Activated T-helper 1 cell treated with anti-CD3 and anti-CD28 coated beads, Interleukin-2, amount 50 U/mL, for 16 hours (primary cell): ENCODE measurements around the gene LRTM2.
"Not testable (repeated sequence)": the region's sequence is repeated elsewhere in the genome, so short reads cannot be mapped to it uniquely, and the experiment has no call there.

Experiments
- DNase-seq, 2 donors: peaks; one replicate each; pipeline ENCODE4 v3.0.0-alpha.2; 2020; ENCODE audit warnings: low read depth in 1 of 2, low spot score in 1 of 2

The LRTM2 gene

DNA sequence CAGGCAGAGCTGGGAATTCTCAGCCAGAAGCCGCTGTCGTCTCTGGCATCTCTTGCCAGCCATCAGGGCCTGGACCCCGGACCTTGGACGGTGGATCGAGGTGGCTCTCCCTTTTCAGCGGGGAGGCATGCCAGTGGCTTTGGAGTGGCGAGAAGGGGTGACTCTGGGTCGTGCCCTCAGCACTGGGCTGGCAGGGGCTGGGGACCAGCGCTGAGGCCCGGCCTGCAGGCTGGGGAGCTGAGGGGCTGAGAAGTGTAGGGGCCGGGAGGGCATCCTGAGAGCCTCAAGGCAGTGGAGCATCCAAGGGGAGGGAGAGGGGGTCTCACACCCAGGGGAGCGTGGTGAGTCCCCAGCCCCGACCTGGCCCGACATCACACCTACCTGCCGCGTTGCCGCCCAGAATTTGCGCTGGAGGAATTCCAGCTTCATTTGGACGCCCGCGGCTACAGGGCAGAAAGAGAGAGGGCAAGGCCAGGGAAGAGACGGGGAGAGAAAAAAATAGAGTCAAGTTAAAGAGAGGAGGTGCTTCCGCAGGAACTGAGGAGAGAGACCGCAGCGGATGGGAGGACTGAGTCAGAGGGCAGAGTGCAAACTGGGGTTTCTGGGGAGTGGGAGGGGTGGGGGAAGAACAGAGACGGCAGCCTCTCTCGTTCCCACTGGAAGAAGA is 9.0 kb upstream of the LRTM2 start:
- peak in 1 of 2 donors; percentile 27 for DNase-seq

DNA sequence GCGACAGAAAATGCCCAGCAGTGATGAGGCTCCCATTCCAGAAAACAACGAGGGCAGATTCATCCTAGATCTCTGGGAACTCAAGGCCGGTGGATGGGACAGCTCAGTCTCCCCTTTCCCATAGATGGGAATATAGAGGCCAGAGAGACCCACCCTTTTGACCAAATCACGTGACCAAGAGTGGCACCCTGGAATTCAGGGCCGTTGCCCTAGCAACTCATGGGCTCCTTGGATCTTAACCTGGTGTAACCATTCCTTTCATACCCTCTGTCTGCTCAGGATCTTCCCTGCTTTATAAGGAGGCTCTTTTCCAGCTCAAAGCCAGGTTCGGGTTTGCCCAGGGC is 8.4 kb upstream of the LRTM2 start:
- DNase-seq, result no peak

DNA sequence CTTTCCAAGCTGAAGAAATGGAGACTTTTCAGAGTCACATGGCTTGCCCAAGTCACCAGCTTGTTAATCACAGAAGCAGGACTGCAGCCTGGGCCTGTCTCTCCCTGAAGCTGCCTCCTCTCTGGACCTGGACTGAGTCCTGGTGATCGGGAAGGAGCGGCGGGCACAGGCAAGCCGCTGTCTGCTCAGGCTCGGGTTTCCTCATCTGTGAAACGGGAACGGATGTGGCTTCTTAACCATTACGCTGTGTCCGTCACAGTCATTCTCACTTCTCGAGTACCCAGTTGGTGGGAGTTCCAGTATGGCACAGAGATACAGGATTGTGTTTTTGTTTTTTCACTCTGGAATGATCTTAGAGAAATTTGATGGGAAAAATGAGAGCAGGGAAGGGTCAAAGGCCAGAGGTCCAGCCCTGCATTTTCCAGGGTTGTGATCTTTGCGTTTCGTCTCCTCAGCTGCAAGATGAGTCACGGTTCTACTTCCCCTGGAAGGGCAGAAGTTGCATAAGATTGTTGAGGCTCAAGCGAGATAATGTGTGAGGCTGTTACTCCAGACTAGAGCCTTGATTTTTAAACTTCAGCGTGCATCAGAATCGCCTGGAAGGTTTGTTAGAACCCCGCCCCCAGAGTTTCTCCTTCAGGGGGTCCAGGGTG is 7.6 kb upstream of the LRTM2 start:
- no peak for DNase-seq

DNA sequence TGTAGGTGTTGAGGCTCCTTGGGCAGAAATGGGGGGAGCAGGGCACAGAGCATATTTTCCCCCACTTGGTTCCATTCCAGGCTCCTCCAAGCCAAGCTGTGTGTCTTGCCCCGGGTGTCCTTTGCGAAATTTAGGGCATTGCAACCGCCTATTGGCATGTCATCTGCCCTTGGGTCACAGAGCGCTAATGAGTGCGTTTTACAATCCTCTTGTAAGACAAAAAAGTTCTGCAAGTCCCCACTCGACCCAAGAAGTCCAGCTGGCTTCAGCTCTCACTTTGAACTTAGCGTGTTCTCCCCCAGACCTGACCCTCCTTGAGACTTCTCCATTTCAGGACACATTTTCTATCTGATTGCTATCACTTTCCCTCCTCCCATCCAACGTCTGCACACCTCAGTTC is 6.1 kb upstream of the LRTM2 start:
- DNase-seq, result no peak

DNA sequence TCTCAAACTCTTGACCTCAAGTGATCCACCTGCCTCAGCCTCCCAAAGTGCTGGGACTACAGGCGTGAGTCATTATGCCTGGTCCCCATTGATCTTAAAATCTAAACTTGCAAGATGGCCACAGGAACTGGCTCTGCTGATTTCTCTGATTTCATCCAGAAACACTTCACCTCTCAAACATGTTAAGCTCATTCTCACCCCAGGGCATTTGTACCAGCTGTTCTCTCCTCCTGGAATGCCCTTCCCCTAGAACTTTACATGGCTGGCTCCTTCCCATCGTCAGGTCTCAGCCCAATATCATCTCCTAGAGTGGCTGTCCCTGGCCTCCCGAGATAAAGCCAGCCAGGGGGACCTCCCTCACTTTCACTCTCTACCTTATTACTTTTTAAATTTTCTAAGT is 5.3 kb upstream of the LRTM2 start:
- DNase-seq, result no peak

DNA sequence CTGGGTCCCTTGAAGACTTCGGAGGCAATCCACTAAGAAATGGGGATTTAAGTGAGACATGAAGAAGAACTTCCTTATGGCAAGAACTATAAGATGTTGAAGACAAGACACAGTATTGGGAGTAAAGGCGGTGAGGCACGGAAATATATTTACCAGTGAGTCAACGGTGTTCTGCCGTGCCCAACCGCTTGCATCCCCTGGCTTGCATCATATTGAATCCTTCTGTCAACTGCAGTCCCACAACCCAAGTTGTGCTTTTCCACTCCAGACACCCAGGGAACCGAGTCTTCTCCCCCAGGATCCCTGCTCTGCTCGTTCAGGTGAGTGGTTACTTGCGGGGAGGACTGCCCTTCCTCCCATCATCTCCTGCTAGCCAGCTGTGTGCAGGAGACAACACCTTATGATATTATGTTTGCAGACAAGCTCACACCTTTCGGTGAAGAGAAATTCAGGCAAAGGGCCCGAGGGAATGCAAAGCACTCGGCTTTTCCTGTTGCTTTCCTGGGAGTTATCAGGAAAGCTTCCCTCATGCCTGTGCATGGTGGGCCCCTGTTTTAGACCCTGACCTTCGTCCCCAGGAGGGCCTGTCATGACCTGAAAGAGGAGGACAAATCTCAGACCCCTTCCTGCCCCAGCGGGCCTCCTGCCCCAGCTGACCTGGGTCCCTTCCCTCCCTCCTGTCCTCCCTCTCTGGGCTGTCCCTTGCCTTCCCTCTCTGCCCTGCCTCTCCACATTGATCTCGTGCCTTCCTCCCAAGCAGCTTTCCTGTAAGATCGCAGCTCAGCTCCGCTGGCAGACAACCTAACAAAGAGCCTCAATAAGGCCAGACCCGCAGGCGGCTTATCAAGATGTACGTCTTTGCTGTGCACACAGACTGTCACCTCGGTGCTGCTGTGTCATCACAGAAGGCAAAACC is 4.3 kb upstream of the LRTM2 start:
- no peak for DNase-seq

DNA sequence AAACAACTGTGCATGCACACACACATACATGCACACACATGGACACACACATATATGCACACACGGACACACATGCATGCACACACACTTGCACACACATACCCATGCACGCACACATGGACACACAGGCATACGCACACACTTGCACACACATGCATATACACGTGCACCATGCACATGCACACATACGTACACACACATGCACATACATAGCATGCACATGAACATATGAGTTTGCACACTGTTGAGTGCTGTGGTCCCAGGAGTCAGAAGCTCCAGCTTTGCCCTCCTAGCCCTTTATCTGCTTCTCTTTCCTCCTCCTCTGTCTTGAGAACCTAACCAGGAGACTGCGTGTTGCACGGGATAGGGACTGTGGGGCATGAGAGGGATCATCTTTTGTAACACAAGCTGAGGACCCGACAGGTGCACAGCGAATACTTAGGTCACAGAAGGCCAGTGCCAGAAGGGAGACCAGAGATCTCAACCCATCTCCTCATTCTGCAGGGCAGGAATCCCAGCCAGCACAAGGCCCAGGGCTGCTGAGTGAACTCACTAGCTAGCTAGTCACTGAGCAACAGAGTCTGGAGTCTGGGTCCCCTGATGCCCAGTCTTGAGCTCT is 3.5 kb upstream of the LRTM2 start:
- no peak for DNase-seq

DNA sequence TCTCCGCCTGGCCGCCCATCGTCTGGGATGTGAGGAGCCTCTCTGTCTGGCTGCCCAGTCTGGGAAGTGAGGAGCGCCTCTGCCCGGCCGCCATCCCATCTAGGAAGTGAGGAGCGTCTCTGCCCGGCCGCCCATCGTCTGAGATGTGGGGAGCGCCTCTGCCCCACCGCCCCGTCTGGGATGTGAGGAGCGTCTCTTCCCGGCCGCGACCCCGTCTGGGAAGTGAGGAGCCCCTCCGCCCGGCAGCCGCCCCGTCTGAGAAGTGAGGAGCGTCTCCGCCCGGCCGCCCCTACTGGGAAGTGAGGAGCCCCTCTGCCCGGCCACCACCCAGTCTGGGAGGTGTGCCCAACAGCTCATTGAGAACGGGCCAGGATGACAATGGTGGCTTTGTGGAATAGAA is 2.4 kb upstream of the LRTM2 start:
- DNase-seq, result not testable (repeated sequence)

DNA sequence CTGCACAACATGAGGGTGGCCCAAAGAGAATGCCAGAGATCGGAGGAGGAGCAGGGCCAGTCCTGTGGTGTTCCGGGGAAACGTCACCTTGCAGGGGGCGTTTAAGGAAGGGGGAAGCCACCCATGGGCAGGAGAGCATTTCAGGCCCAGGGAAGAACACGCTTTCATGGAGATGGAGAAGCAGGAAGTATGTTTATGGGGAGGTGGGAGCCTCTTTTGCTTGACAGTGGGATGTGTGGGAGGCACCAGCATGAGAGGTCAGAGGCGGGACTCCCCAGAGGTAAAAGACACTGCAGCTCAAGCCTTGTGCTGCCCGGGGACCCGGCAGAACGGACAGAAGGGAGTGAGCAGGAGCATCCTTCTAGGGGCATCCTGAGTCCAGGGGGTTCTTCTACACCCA is 1.3 kb upstream of the LRTM2 start:
- DNase-seq, result no peak

DNA sequence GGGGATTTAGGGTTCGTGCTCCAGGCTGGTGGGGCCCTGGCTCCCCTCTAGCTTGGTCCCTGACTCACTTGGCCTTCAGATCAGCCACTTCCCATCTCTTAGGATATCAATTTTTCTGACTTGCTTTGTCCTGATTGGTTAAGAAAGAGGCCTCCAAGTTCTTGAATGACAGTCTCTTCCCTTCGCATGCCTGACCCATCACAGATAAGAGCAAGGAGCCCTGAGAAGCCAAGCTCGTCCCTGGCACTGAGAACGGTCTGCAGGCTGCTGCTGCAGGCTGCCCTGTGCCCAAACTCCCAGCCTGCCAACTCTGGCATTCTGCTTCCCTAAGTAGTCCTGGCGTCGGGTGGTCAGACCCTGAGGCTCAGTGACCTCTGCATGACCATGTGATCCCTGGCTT is 794 bp upstream of the LRTM2 start:
- no peak for DNase-seq

DNA sequence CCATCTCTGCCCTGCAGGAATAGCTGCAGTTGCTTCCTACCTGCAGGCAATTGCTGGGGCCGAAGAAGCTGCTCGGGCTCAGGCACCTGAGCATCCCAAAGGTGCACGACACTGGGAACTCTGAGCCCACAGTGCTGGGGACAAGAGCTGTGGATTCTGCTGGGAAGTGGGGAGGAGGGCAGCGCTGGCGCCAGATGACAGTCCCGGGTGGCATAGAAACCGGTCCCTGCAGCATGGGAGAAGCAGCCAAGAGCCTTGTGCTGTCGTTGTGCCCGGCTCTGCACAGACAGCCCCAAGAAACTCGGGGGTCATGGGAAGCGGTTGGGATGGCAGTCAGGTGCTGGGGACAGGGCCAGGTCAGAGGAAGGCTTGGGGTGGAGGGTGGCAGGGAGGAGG is 529 bp downstream of the LRTM2 start:
- no peak for DNase-seq

DNA sequence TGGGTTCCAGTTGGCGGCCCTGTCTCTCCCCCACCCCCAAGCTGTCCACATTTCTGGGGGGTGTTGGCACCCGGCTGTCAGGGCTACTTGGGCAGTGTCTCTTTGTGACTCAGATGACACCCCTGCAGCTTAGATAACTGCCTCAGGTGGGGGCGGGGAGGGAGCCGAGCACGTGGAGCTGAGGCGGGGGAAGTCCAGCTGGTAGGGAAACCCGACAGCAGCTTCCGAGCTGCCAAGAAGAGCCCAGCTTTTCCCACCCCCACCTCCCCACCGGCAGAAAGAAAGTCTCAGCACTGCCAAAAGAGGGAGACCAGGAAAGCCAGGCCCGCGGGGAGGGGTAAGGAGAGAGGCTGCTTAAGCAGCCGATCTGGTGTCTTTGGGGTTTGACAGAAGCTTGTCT is 1.4 kb downstream of the LRTM2 start:
- DNase-seq, result no peak

DNA sequence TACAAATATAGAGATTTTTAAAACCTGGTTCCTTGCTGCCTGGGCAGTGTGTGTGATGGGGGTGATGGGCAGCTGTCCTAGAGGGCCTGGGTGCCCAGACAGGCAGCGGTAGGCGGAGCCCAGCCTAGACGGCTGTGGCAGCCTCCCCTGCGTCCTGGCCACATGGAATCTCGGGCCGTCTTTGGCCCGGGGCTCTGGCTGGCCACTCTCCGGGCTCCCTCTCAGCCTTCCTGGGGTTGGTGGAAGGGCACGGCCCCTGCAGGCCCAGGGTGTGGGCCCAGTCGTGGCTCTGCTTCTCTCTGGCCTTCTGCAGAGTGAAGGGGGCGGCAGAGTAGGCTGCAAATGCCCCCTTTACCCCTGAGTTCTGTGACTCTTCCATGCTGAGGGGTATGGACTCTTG is 2.3 kb downstream of the LRTM2 start:
- DNase-seq, result no peak

DNA sequence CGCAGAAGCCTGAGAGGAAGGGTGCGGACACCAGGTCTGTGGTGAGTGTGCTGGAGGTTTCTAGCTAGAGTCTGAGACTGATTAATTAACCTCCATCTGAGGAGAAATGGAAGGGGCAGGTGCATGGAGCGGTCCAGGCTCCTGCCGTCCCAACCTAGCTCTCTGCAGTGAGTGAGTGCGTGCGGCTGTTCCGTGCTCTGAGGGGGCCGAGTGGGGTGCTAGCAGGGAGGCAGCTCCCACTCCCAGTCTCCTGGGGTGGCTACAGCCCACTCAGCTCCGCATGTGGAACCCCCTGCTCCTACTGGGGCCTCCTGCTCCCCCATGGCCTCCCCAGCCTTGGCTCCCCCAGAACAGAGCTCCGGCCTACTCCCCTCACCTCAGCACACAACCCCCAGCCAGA is 2.9 kb downstream of the LRTM2 start:
- DNase-seq, result no peak

DNA sequence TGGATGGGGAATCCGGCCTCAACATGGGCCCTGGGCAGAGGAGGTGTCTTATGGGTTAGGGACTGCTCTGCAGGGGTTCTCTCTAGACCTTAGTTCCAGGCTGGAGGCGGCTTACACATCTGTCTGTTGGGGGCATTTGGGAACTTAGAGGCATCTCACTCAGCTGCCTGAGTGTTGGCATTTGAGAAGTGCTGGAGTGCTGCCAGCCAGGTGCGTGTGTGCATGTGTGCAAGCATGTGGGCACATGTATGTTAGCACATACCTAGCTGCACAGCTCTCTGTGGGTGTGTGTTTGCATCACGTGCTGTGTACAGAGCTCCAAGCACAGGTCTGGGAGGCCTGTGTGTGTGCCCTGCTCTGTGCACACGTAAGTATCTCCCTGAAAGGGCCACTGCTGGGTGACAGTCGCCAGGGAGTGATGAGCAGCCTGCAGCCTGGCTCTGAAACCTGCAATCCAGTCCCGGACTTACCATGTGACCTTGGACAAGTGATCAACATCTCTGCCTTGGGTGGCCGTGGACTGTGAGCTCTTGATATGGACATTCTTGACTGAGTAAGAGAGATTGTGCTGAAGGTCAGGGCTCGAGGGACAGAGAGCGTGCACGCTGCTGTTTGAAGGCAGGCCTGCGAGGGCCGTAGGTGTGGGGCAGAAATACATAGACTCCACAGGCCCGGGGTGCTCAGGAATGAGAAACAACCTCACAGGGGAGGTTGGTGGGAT is 5.2 kb downstream of the LRTM2 start:
- DNase-seq, result no peak

DNA sequence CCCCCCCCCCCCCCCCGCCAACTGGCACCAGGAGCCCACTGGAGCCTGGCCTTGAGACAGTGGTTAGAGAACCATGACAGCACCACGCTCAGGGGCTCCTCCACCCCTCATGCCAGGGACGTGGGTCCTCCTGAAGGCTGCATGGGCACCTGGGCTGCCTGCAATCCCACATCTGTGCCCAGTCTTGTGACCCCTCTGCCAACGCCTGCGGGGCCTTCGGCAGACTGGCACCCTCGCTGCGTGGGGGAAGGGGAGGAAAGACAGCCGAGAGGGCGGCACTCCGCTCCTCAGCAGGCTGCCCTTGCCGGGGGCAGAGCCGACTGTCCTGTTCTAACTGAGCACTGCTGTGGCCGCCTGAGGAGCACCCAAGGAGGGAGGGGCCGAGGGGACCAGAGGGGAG is 6.0 kb downstream of the LRTM2 start:
- DNase-seq, result no peak

DNA sequence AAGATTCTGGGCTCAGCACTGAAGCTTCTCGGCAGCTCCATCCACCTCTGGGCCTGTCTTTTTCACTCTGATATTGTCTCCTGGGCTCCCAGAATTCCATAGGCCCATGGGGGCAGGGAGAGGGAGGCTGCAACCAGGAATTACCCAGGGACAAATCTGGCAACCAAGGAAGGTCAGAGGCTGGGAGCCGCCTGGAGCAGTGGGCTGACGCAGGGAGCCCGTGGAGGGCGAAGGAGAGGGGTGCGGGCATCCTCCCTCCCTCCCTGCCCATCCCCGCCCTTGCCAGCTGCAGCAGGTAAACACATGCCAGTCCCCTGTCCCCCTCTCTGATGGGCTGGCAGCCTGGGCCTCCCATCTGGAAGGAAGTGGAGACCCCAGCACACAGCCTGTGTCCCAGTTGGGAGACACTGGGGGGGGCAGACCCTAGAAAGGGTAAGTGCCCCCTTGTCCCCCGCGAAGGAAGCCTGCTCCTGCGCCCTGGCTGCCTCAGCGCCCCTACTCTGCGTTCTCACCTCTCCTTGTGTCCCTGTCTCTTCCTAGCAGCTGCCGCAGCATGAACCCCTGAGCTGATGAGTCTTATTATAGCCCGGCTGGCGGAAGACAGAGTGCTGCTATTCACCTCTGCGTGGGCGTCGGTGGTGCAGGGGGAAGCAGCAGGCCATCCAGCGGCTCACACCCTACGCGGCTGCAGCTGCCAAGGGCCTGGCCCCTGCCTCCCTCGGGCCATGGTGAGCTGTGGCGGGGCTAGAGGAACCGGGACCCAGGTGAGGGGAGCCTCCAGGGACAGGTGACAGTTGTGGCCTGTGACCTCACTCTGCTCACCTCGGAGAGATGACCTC is 6.7 kb downstream of the LRTM2 start:
- no peak for DNase-seq

DNA sequence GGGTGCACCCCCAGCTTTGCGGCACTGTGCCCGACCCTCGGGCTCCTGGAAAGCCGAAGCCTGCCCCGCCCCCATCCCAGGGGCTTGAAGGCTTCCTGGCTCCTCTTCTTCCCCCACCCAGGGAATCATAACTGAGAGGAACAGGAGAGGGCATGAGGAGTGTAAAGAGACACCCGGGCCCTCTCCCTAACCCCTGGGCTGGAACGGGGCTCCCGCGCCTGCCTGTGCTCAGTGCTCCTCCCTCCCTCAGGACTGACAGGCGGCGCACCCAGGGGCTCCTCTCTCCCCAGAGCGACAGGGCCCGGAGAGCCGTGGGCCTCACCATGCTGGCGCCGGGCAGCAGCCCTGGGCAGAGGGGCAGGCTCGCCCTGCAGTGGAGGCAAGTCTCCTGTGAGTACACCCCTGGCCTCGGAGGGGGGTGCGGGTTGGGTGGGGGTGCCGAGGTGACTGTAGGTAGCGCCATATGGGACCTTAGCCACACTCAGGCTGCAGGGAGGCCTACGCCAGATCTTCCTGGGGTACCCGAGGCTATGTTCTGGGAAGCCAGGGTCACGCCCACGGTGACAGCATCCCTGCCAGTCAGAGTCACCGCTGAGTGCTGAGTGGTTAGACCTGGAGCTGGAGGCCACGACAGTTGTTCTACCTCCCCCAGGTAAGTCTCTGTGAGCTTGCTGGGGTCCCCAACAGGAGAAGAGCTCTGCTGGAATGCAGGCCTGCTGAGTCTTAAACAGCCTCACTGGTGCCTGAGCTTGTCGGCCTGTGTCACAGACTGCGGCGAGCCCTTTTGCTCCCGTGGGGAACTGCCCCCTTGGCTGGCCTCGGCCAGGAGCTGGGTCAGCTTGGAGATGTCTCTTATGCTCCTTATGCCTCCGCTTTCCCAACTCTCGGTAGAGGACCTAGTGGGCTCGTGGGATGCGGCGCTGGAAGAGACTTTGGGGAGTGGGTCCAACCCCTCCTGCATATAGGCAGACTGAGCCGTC is 7.8 kb downstream of the LRTM2 start:
- DNase-seq, result no peak

DNA sequence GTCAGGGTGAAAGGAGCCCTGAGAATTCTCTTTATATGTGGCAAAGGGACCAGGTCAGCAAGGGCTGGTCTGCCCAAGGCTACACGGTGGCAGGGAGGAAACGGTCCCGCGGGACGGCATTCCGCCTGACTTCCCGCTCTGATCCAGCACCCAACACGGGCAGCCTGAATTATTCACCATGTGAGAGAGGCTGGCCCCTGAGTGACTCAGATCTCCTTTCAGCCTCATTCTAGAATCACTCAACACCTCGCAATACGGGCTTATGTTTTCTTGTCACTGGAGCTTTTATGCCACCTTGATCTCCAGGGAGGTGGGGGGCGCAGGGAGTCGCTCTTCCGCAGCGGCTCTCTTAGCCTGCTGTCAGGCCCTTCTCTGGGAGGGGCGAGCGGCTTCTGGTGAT is 8.5 kb downstream of the LRTM2 start:
- no peak for DNase-seq
